Activated naive CD4-positive, alpha-beta T cell treated with anti-CD3 and anti-CD28 coated beads, Interleukin-2, amount 10 ng/mL, durations not matched to agents 7 days and 5 days (primary cell): ENCODE data around the gene TPBG.
"Not testable (repeated sequence)": the region's sequence is repeated elsewhere in the genome, so short reads cannot be mapped to it uniquely, and the experiment has no call there.

Source experiments
- CTCF ChIA-PET: fragments of 350-600 bp; sonication (Branson Sonifier 250); formaldehyde crosslinking; loops from one replicate; lab custom pipeline; 2021; ENCODE audit warnings: antibody characterized with exemption; lab: Charles Lee
- DNase-seq: peaks from one replicate; pipeline ENCODE4 v3.0.0-alpha.2; 2020
- H3K27ac Mint-ChIP-seq: one replicate; pipeline ENCODE4 v1.8.0; 2021; ENCODE audit warnings: mild to moderate bottlenecking, moderate library complexity, mixed read lengths
- H3K27me3 Mint-ChIP-seq: one replicate; pipeline ENCODE4 v1.8.0; 2021; ENCODE audit warnings: mild to moderate bottlenecking, mixed read lengths
- H3K36me3 Mint-ChIP-seq: one replicate; pipeline ENCODE4 v1.8.0; 2021; ENCODE audit warnings: mixed read lengths
- H3K4me1 Mint-ChIP-seq: one replicate; pipeline ENCODE4 v1.8.0; 2021; ENCODE audit warnings: mixed read lengths
- H3K4me3 Mint-ChIP-seq: one replicate; pipeline ENCODE4 v1.8.0; 2021; ENCODE audit warnings: mild to moderate bottlenecking, moderate library complexity, mixed read lengths
- H3K9me3 Mint-ChIP-seq: one replicate; pipeline ENCODE4 v1.8.0; 2021; ENCODE audit warnings: mixed read lengths

The TPBG gene

DNA sequence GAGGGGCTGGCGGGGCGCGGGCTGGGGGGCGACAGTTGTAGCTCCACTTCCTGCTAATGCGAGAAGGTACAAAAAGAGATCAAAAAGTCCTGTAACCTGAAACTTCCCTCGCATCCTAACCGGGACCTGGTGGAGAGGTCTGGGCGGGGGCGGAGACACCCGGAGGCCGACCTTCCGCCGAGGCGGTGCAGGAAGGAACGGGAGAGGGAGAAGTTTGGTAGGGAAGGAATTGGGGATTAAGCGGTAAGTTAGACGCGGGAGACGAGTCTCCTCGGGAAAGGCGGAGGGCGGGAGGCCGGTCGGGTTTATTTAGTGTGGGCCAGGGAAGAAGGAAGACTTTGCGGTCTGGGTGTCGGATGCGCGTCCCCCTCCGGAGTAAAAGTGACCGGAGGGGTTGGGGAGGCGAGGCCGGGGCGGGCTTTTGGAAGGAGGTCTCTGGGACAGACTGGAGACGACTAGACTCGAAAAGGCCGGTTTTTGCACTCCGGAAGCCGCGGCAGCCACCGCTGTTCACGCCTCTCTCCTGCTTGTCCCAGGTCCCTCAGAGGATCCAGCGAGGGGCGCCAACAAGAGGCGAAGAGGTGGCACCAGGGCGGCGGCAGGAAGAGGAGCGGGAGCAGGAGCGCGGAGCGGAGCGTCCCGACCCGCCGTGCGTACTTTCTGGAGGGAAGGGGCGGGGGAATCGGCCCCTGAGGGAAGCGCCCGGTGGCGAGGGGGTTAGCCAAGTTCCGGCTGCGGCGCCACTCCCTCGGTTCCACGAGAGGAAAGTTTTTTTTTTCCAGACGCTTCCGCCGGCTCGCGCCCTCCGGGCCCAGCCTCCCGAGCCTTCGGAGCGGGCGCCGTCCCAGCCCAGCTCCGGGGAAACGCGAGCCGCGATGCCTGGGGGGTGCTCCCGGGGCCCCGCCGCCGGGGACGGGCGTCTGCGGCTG, 734 bp downstream of the TPBG start:
- Mint-ChIP-seq H3K27ac (no peak overlapping the region), H3K27me3 (peaks cover 57% of the 10 kb centered on the region)
- CTCF ChIA-PET, result no interaction called here

DNA sequence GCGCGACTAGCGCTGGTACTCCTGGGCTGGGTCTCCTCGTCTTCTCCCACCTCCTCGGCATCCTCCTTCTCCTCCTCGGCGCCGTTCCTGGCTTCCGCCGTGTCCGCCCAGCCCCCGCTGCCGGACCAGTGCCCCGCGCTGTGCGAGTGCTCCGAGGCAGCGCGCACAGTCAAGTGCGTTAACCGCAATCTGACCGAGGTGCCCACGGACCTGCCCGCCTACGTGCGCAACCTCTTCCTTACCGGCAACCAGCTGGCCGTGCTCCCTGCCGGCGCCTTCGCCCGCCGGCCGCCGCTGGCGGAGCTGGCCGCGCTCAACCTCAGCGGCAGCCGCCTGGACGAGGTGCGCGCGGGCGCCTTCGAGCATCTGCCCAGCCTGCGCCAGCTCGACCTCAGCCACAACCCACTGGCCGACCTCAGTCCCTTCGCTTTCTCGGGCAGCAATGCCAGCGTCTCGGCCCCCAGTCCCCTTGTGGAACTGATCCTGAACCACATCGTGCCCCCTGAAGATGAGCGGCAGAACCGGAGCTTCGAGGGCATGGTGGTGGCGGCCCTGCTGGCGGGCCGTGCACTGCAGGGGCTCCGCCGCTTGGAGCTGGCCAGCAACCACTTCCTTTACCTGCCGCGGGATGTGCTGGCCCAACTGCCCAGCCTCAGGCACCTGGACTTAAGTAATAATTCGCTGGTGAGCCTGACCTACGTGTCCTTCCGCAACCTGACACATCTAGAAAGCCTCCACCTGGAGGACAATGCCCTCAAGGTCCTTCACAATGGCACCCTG, 1.6 kb downstream of the TPBG start:
- CTCF ChIA-PET, result no interaction called here
- Mint-ChIP-seq H3K4me3 (peak overlapping the region; percentile 60), H3K36me3 (no peaks in the 10 kb centered on the region), H3K9me3 (no peaks in the 10 kb centered on the region), H3K27me3 (peaks cover 54% of the 10 kb centered on the region), H3K27ac (no peak overlapping the region), H3K4me1 (peaks cover 20% of the 10 kb centered on the region)
- no peak for DNase-seq

More for the DNA sequence above, 734 bp downstream of the TPBG start:
- Mint-ChIP-seq H3K4me3 (peak overlapping the region; percentile 61), H3K9me3 (no peaks in the 10 kb centered on the region), H3K36me3 (no peaks in the 10 kb centered on the region), H3K4me1 (peaks cover 20% of the 10 kb centered on the region)
- peak; percentile 28 for DNase-seq

DNA sequence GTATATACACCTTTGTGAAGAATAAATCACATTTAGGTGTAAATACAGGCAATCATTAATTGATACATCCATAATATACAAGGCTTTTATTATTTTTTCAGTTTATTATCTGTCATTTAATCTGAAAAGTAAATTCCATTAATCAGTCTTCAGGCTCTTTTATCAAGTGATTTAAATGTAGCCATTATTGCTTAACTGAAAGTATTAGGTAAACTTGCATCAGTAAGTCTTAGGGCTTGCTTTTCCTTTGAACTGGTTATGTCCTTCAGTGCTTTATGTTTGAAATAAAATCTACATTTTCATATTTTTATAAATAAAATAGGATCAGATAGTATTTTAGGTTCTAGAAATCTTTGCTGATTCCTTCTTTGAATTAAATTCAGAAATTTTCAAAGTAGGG, 4.1 kb downstream of the TPBG start:
- H3K9me3 Mint-ChIP-seq, result no peaks in the 10 kb centered on the region
- peaks cover 42% of the 10 kb centered on the region for H3K27me3 Mint-ChIP-seq
- peaks cover 20% of the 10 kb centered on the region for H3K4me1 Mint-ChIP-seq
- H3K36me3 Mint-ChIP-seq, result no peaks in the 10 kb centered on the region
- CTCF ChIA-PET, result no interaction called here
- no peak for DNase-seq
- H3K27ac Mint-ChIP-seq, result no peak overlapping the region
- H3K4me3 Mint-ChIP-seq, result no peak overlapping the region

DNA sequence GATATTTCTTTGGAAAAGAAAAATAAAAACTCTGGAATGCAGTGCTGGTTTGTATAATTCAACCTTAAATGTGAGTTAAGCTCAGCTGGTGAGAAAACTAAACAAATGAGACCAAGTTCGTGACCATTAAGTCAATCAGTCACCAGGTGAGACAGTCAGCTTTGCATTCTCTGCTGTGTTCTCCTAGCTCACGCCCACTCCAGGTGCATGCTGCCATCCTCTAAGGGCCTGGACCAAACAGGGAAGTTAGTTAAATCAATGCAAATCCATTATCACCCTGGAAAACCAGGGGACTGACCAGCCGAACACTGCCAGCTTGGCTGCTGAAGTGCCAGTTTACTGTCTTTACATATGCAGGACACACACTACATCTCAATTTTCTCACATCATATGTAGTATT, 7.2 kb downstream of the TPBG start:
- H3K4me1 Mint-ChIP-seq, result peaks cover under 1% of the 10 kb centered on the region
- no peaks in the 10 kb centered on the region for H3K36me3 Mint-ChIP-seq
- CTCF ChIA-PET, result no interaction called here
- H3K27ac Mint-ChIP-seq, result no peak overlapping the region
- no peak for DNase-seq
- H3K27me3 Mint-ChIP-seq, result peaks cover 11% of the 10 kb centered on the region
- no peaks in the 10 kb centered on the region for H3K9me3 Mint-ChIP-seq
- no peak overlapping the region for H3K4me3 Mint-ChIP-seq

DNA sequence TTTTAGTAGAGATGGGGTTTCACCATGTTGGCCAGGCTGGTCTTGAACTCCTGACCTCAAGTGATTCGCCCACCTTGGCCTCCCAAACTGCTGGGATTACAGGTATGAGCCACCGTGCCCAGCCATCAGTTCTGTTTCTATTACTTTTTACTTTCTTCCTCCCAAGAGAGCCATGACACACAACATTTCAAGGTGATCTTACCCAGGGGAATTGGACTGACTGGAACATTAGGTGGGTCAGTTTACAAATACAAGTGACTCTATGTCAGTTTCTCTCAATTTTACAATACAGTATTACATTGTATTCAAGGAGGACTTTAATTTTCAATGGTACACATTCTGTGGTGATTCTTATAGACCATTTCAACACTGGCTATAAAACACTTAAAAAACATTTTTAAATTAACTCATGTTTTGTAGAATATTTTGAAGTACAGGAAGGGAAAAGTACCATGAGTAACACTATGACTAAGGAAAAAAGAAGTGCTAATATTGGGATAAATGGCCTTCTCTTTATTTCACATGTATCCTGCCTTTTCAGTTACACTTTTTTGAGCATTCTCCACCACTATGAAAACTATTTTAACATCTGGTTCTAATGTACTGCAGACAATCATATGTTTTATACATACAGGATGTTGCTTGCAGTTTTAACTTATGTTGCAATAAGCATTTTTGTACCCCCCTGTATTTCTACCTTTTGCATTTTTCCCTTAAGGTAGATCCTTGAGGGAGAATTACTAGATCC, 8.4 kb downstream of the TPBG start:
- Mint-ChIP-seq H3K4me3 (no peak overlapping the region), H3K9me3 (no peaks in the 10 kb centered on the region), H3K36me3 (no peaks in the 10 kb centered on the region), H3K4me1 (no peaks in the 10 kb centered on the region), H3K27ac (no peak overlapping the region), H3K27me3 (peaks cover 3% of the 10 kb centered on the region)
- CTCF ChIA-PET, result no interaction called here
- DNase-seq, result no peak

DNA sequence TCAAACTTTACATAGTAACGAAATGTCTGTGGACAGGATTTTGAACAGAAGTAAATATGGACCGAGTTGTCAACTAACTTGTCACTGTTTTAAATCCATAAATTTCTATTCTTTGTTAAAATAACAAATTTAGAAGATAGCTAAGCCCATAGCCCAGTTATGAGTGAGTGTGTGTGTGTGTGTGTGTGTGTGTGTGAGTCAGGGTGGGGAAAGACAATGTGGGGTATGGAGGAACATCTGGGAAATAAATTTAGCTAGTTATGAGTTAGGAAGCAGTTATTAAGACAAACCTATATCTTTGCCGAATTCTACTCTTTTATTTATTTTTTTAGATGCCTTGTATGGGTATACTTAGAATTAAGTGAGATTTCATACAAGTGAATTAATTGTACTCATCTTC, 9.0 kb downstream of the TPBG start:
- H3K36me3 Mint-ChIP-seq, result no peaks in the 10 kb centered on the region
- H3K9me3 Mint-ChIP-seq, result no peaks in the 10 kb centered on the region
- H3K27me3 Mint-ChIP-seq, result peaks cover 3% of the 10 kb centered on the region
- no peak for DNase-seq
- CTCF ChIA-PET, result no interaction called here
- H3K27ac Mint-ChIP-seq, result no peak overlapping the region
- H3K4me1 Mint-ChIP-seq, result no peaks in the 10 kb centered on the region
- no peak overlapping the region for H3K4me3 Mint-ChIP-seq

DNA sequence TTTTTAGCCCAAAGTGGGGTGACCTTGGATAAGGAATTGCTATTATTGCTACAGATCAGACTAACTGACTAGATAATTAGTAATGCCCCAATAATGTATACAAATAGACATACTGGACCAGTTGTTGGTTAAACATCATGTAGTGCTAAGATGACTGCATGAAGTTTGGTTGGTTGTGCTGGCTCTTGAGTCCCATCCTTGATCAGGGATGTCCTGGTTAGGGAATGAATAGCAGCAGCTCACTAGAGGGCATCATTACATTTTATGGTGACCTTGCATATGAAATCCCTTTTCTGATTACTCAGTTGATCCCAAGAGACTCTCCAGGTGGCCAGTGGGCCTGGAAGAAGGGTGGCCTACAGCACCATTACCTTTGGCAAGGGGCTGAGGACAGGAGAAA, 10.9 kb downstream of the TPBG start:
- H3K27me3 Mint-ChIP-seq, result peaks cover 3% of the 10 kb centered on the region
- DNase-seq, result no peak

DNA sequence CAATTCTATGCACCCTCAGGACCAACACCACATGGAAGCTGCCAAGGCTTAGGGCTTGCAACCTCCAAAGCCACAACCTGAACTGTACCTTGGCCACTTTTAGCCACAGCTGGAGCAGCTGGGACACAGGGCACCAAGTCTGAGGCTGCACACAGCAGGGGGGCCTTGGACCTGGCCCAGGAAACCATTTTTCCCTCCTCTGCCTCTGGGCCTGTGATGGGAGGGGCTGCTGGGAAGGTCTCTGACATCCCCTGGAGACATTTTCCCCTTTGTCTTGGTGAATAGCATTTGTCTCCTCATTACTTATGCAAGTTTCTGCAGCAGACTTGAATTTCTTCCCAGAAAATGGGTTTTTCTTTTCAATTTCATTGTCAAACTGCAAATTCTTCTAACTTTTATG, 13.0 kb downstream of the TPBG start:
- no peak for DNase-seq
- Mint-ChIP-seq H3K4me1 (no peaks in the 10 kb centered on the region), H3K27me3 (no peaks in the 10 kb centered on the region), H3K4me3 (no peak overlapping the region), H3K36me3 (no peaks in the 10 kb centered on the region), H3K9me3 (peaks cover 3% of the 10 kb centered on the region), H3K27ac (no peak overlapping the region)
- CTCF ChIA-PET, result no interaction called here

More for the DNA sequence above, 10.9 kb downstream of the TPBG start:
- no peak overlapping the region for H3K27ac Mint-ChIP-seq
- H3K4me3 Mint-ChIP-seq, result no peak overlapping the region
- H3K4me1 Mint-ChIP-seq, result no peaks in the 10 kb centered on the region
- H3K9me3 Mint-ChIP-seq, result peaks cover 3% of the 10 kb centered on the region
- no peaks in the 10 kb centered on the region for H3K36me3 Mint-ChIP-seq
- CTCF ChIA-PET, result no interaction called here

DNA sequence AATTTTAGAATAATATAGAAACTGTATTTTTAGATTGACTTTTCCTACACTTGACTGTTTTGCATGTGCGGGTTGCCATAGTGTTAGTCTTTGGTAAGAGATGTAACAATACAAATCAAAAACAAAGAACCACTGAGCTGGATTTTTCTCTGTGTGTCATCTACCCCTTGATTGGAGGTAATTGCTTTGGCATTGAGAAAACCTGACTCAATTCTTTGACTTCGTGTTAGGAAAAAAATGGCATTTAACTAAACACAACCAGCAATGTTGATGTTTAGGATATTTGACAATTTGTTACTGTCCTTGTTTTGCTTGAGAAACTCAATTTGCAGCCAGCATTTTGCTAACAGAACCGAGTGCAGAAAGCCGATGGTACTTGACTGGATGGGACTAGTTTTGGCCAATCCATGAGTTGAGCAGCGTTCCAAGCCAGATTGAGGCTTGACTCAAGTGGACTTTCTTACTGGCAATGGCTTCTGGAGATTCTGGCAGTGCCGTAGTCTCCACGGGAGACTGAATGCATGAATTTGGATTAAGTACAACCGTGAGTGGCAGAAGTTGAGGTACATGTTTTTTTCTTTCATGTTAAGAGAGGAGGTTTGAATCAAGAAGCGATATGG, 17.1 kb downstream of the TPBG start:
- Mint-ChIP-seq H3K4me3 (no peak overlapping the region), H3K27me3 (no peaks in the 10 kb centered on the region), H3K27ac (no peak overlapping the region), H3K4me1 (no peaks in the 10 kb centered on the region), H3K36me3 (no peaks in the 10 kb centered on the region), H3K9me3 (peaks cover 3% of the 10 kb centered on the region)
- DNase-seq, result no peak
- CTCF ChIA-PET, result no interaction called here

DNA sequence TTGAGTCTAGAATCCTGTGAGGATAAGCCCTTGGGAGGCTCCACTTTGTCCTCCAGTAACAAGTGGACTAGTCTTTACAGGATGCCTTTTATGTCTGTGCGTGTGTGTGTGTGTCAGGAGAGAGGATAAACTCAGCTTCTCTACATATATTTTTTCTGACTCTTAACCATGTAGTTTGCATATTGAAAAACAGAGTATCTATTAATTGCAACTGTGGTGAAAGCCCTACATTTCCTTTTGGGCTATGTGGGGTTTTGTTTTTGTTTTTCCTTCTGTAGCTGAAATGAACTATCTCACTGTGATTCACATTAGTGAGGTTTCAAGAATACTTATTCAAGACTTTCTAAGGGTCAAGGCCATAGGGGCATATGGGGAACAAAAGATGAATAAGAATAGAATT, 17.7 kb downstream of the TPBG start:
- Mint-ChIP-seq H3K4me1 (no peaks in the 10 kb centered on the region), H3K27me3 (no peaks in the 10 kb centered on the region), H3K4me3 (no peak overlapping the region), H3K27ac (no peak overlapping the region), H3K36me3 (no peaks in the 10 kb centered on the region), H3K9me3 (peaks cover 3% of the 10 kb centered on the region)
- CTCF ChIA-PET, result no interaction called here
- DNase-seq, result no peak

DNA sequence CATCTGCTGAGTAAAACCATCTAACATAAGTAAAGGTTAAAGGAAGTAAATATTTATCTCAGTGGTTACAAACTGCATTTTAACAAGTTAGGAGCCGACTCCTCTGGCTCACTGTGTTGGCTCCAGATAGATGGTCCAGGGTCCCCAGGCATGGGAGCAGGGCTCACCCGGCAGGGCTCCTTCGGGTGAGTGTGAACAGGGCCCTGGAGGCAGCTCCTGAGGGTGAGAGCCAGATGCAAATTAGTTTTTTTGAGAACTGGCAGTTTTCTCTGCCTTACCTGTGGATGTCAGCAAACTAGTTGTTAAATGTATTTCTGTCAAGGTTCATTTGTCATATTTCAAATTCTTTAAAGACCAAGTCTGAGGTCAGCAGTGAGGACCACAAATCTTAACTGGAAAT, 21.5 kb downstream of the TPBG start:
- Mint-ChIP-seq H3K27me3 (no peaks in the 10 kb centered on the region), H3K27ac (no peak overlapping the region), H3K9me3 (no peaks in the 10 kb centered on the region), H3K4me3 (no peak overlapping the region), H3K4me1 (no peaks in the 10 kb centered on the region), H3K36me3 (no peaks in the 10 kb centered on the region)
- DNase-seq, result no peak
- CTCF ChIA-PET, result no interaction called here

DNA sequence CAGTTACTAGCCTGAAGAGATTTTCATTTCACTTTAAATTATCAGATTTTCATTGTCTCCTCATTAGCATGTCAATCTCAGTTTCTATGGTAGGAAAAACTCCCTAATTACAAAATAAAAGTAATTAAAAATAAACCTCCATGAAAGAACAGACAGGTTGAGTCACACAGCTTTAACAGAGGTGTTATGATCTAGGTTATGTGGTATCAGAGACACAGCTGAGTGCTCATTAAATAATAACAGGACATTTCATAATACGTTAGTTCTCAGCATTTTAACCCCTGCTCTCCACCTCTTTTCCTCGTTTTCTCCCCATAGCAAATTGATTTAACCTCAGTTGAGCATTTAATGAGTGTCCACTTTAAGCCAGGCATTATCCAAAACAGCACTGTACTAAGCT, 21.9 kb downstream of the TPBG start:
- DNase-seq, result no peak
- Mint-ChIP-seq H3K27me3 (no peaks in the 10 kb centered on the region), H3K36me3 (no peaks in the 10 kb centered on the region), H3K27ac (no peak overlapping the region), H3K4me1 (no peaks in the 10 kb centered on the region), H3K9me3 (no peaks in the 10 kb centered on the region), H3K4me3 (no peak overlapping the region)
- CTCF ChIA-PET, result no interaction called here

DNA sequence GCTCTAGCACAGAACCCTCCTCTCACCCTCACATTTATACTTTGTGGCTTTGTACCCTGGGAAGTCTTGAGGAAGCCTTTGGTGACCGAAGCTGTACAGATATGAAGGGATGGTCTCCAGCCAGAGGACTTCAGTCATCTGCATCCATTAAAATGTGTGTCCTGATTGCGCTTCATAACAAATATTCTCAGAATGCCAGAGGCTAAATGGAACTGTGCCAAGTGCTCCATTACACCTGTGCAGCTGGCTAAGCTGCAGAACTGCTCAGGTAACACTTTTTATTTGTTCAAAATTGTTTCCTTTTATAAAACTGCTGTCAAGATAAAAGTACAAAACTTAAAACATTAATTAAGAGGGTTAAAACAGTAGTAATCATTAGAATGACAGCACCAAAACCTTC, 22.3 kb downstream of the TPBG start:
- no peak for DNase-seq
- CTCF ChIA-PET, result no interaction called here
- Mint-ChIP-seq H3K4me1 (no peaks in the 10 kb centered on the region), H3K27ac (no peak overlapping the region), H3K36me3 (no peaks in the 10 kb centered on the region), H3K9me3 (no peaks in the 10 kb centered on the region), H3K4me3 (no peak overlapping the region), H3K27me3 (no peaks in the 10 kb centered on the region)

DNA sequence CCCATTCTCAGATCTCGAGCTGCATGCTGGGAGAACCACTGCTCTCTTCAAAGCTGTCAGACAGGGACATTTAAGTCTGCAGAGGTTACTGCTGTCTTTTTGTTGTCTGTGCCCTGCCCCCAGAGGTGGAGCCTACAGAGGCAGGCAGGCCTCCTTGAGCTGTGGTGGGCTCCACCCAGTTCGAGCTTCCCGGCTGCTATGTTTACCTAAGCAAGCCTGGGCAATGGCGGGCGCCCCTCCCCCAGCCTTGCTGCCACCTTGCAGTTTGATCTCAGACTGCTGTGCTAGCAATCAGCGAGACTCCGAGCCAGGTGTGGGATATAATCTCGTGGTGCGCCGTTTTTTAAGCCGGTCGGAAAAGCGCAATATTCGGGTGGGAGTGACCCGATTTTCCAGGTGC, 31.2 kb downstream of the TPBG start:
- CTCF ChIA-PET, H3K27me3 Mint-ChIP-seq, H3K4me1 Mint-ChIP-seq: not testable (repeated sequence)

More for the DNA sequence above, 31.2 kb downstream of the TPBG start:
- H3K27ac Mint-ChIP-seq, H3K4me3 Mint-ChIP-seq, DNase-seq, H3K36me3 Mint-ChIP-seq, H3K9me3 Mint-ChIP-seq: not testable (repeated sequence)
